Endodermal cell (in vitro differentiated cells): Measurements from ENCODE around the gene PLD5. TPM values are rescaled to one million over a fixed set of nuclear protein-coding genes. Genes with fewer than 3 reads are reported as not detected.
"Not testable (repeated sequence)": the region's sequence is repeated elsewhere in the genome, so short reads cannot be mapped to it uniquely, and the experiment has no call there.

Experiments
- DNase-seq: peaks from one replicate; pipeline ENCODE4 v3.0.0-alpha.2; 2017
- H3K27ac ChIP-seq: 2 replicates; pipeline ENCODE4 v1.5.1; 2013; ENCODE audit warnings: mild to moderate bottlenecking, low read depth, low read length, moderate library complexity
- H3K27me3 ChIP-seq: 2 replicates; pipeline ENCODE4 v1.6.1; 2013; ENCODE audit warnings: mild to moderate bottlenecking, low read length, moderate library complexity; ENCODE audit not compliant: insufficient read depth, control insufficient read depth, poor library complexity, severe bottlenecking
- H3K36me3 ChIP-seq: 2 replicates; pipeline ENCODE4 v1.7.0; 2013; ENCODE audit warnings: mild to moderate bottlenecking, low read length, moderate library complexity; ENCODE audit not compliant: control insufficient read depth, insufficient read depth
- H3K4me1 ChIP-seq: one replicate; pipeline ENCODE4 v1.7.0; 2013; ENCODE audit warnings: low read length; ENCODE audit not compliant: control insufficient read depth, insufficient read depth
- H3K4me3 ChIP-seq: 2 replicates; pipeline ENCODE4 v1.5.1; 2013; ENCODE audit warnings: mild to moderate bottlenecking, low read length, moderate library complexity
- H3K9ac ChIP-seq: 2 replicates; pipeline ENCODE4 v1.6.1; 2013; ENCODE audit warnings: mild to moderate bottlenecking, low read length, moderate library complexity; ENCODE audit not compliant: poor library complexity, severe bottlenecking; ENCODE audit errors: extremely low read depth
- H3K9me3 ChIP-seq: 2 replicates; pipeline ENCODE4 v1.6.1; 2013; ENCODE audit warnings: mild to moderate bottlenecking, low read length, moderate library complexity; ENCODE audit not compliant: control insufficient read depth
- H3K27ac Mint-ChIP-seq: 2 replicates; pipeline ENCODE4 v1.8.0; 2020; ENCODE audit warnings: mixed read lengths
- H3K27me3 Mint-ChIP-seq: 2 replicates; pipeline ENCODE4 v1.8.0; 2021; ENCODE audit warnings: mild to moderate bottlenecking, mixed read lengths; ENCODE audit not compliant: insufficient read depth
- H3K36me3 Mint-ChIP-seq: 2 replicates; pipeline ENCODE4 v1.8.0; 2020; ENCODE audit warnings: low read depth, mixed read lengths
- H3K4me1 Mint-ChIP-seq: 2 replicates; pipeline ENCODE4 v1.8.0; 2020; ENCODE audit warnings: mixed read lengths
- H3K4me3 Mint-ChIP-seq: 2 replicates; pipeline ENCODE4 v1.8.0; 2020; ENCODE audit warnings: mild to moderate bottlenecking, moderate library complexity, mixed read lengths
- H3K9me3 Mint-ChIP-seq: 2 replicates; pipeline ENCODE4 v1.8.0; 2020; ENCODE audit warnings: mild to moderate bottlenecking, mixed read lengths
- WGBS, 2 experiments: methylation state at CpG; one replicate each; pipeline versions ENCODE4 v1.1.5 to v1.1.7; 2013; ENCODE audit warnings: missing lambda C conversion rate in 2 of 2, mixed read lengths in 1 of 2; ENCODE audit not compliant: insufficient coverage in 1 of 2, insufficient read length in 1 of 2; 5-methylcytosine and 5-hydroxymethylcytosine counted together
- total RNA-seq, 2 donors: library from RNA; stranded (reverse); fragmentation: NEBNext Ultra II Directional in 1 of 2; extraction: Animal tissue kit (Norgen Biotek cat#: 25700) in 1 of 2; gene quantifications; 2 replicates in 1 of 2; 3 replicates in 1 of 2; pipeline ENCODE4 v1.2.1, GENCODE V29; 2021
- TF ChIP-seq, protein P1 (sequence below): fragments of 200-600 bp; sonication (generic); conservative IDR thresholded peaks from 2 replicates; pipeline ENCODE4 v1.5.0; 2021; ENCODE audit warnings: antibody characterized with exemption, mild to moderate bottlenecking

Gene PLD5
- total RNA-seq, 2 donors from 2014 or later, result 0.66 to 2.7 TPM

DNA sequence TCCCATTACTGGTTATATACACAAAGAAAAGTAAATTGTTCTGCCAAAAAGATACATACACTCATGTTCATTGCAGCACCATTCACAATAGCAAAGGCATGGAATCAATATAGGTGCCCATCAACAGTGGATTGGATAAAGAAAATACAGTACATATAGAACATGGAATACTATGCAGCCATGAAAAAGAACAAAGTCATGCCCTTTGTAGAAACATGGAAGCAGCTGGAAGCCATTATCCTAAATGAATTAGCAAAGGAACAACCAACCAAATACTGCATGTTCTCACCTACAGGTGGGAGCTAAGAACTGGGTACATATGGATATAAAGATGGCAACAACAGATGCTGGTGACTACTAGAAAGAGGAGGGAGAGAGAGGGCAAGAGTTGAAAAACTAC lies 132.6 kb downstream of the PLD5 start:
- Histone ChIP-seq H3K9ac (no peak overlapping the region), H3K27ac (no peak overlapping the region), H3K4me1 (no peaks in the 10 kb centered on the region), H3K27me3 (no peaks in the 10 kb centered on the region), H3K4me3 (no peak overlapping the region), H3K9me3 (peaks cover 6% of the 10 kb centered on the region), H3K36me3 (no peaks in the 10 kb centered on the region)
- Mint-ChIP-seq H3K4me1 (no peaks in the 10 kb centered on the region), H3K9me3 (peaks cover 9% of the 10 kb centered on the region), H3K27me3 (no peaks in the 10 kb centered on the region), H3K36me3 (no peaks in the 10 kb centered on the region), H3K27ac (no peak overlapping the region), H3K4me3 (no peak overlapping the region)
- DNase-seq, result no peak
- TF ChIP-seq, protein P1, sequence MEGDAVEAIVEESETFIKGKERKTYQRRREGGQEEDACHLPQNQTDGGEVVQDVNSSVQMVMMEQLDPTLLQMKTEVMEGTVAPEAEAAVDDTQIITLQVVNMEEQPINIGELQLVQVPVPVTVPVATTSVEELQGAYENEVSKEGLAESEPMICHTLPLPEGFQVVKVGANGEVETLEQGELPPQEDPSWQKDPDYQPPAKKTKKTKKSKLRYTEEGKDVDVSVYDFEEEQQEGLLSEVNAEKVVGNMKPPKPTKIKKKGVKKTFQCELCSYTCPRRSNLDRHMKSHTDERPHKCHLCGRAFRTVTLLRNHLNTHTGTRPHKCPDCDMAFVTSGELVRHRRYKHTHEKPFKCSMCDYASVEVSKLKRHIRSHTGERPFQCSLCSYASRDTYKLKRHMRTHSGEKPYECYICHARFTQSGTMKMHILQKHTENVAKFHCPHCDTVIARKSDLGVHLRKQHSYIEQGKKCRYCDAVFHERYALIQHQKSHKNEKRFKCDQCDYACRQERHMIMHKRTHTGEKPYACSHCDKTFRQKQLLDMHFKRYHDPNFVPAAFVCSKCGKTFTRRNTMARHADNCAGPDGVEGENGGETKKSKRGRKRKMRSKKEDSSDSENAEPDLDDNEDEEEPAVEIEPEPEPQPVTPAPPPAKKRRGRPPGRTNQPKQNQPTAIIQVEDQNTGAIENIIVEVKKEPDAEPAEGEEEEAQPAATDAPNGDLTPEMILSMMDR, result no peak

DNA sequence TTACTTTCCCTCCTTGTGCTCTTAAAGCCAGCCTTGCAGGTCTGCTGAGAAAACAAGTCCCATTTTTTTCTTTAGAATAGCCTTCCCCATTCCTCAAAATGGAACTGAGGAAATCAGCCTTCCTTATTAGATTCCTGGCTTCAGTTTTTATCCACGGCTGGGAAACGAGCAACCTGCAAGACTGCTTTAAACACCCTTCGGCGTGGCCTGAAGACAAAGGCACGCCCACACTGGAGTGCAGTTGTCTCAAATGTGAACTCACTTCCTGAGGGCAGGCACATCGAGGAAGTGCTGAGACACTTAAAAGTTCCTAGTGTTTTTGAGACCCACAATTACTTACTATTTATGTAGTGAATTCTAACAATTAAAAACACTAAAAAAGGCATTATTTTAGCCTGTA lies 148.4 kb downstream of the PLD5 start:
- not testable (repeated sequence) for H3K27me3 ChIP-seq, H3K4me1 ChIP-seq, H3K36me3 ChIP-seq, H3K27ac ChIP-seq, DNase-seq, H3K9ac ChIP-seq, H3K9me3 Mint-ChIP-seq, H3K36me3 Mint-ChIP-seq, H3K9me3 ChIP-seq, H3K4me3 Mint-ChIP-seq, H3K4me1 Mint-ChIP-seq, H3K4me3 ChIP-seq, H3K27ac Mint-ChIP-seq, H3K27me3 Mint-ChIP-seq
- WGBS, 2 experiments, result 89 to 90% methylated on average over 5 to 6 of the region's 6 CpGs

DNA sequence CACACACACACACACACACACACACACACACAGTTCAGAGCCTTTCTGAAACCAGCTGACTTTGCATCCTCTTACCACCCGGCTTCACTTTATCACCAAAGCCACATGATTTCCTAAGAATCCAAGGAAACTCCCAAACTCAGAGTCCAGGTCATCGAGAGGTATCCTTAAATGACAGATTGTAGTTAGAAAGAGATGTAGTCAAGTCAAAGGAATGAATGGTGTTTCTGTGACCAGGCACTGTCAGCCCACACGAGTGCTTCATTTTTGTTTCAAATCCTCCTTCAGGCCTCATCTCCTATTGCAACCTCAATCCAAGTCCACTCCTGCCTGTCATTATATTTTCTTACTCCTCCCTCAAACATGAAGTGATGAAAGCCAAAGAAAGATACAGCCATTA lies 174.1 kb downstream of the PLD5 start:
- H3K27ac Mint-ChIP-seq, H3K27me3 Mint-ChIP-seq, DNase-seq, H3K4me3 ChIP-seq, H3K9me3 ChIP-seq, H3K27me3 ChIP-seq, H3K27ac ChIP-seq, H3K9ac ChIP-seq, H3K4me1 ChIP-seq, H3K9me3 Mint-ChIP-seq, H3K4me1 Mint-ChIP-seq, H3K36me3 ChIP-seq, H3K4me3 Mint-ChIP-seq, H3K36me3 Mint-ChIP-seq: not testable (repeated sequence)
- 92% methylated on average over 3 of the region's 3 CpGs; no CpG with 5 or more reads in 1 of the 2 experiments for WGBS, 2 experiments

DNA sequence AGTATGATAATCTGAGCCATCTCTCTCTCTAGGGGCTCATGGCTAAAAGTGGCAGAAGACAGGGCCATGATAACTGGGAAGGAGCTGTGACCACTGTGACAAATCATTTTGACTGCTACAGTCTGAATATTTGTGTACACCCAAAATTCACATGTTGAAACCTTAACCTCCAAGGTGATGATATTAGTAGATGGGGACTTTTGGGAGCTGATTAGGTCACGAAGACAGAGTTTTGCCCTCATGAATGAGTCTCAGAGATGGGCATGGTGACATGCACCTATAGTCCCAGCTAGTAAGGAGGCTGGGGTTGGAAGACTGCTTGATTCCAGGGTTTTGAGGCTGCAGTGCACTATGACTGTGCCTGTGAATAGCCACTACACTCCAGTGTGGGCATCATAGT lies 174.9 kb downstream of the PLD5 start:
- H3K27me3 Mint-ChIP-seq, result no peaks in the 10 kb centered on the region
- Histone ChIP-seq H3K4me1 (no peaks in the 10 kb centered on the region), H3K9me3 (no peaks in the 10 kb centered on the region), H3K4me3 (no peak overlapping the region), H3K36me3 (no peaks in the 10 kb centered on the region), H3K27ac (no peak overlapping the region), H3K9ac (no peak overlapping the region), H3K27me3 (no peaks in the 10 kb centered on the region)
- DNase-seq, result no peak
- H3K4me3 Mint-ChIP-seq, result no peak overlapping the region
- TF ChIP-seq, protein P1, result no peak
- no peak overlapping the region for H3K27ac Mint-ChIP-seq
- H3K4me1 Mint-ChIP-seq, result no peaks in the 10 kb centered on the region
- peaks cover 3% of the 10 kb centered on the region for H3K9me3 Mint-ChIP-seq
- H3K36me3 Mint-ChIP-seq, result peaks cover 3% of the 10 kb centered on the region
- 82 to 100% methylated on average over 1 of the region's 1 CpG for WGBS, 2 experiments

DNA sequence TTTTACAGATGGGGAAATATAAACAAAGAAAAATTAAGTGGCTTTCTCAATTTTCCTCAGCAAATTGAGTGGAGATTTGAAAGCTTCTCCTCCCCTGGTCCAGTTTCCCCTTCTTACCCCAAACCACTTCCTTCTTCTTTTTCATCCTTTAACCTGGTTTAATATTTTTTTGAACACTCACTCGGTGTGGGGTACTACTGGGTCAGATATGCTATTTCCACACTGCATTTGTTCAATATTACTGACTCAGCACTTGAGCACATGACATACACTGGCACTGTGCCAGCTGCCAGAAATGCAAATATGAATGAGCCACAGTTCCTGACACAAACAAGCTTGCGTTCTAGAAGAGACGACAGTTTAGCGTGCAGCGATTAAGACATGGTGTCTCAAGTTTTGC lies 193.6 kb downstream of the PLD5 start:
- H3K4me3 ChIP-seq, H3K36me3 Mint-ChIP-seq, H3K4me1 Mint-ChIP-seq, H3K27ac Mint-ChIP-seq, H3K36me3 ChIP-seq, H3K27me3 Mint-ChIP-seq, H3K9ac ChIP-seq, H3K9me3 ChIP-seq, DNase-seq, H3K27me3 ChIP-seq, H3K9me3 Mint-ChIP-seq, H3K4me1 ChIP-seq, H3K4me3 Mint-ChIP-seq, H3K27ac ChIP-seq: not testable (repeated sequence)
- 83 to 94% methylated on average over 5 of the region's 5 CpGs for WGBS, 2 experiments

DNA sequence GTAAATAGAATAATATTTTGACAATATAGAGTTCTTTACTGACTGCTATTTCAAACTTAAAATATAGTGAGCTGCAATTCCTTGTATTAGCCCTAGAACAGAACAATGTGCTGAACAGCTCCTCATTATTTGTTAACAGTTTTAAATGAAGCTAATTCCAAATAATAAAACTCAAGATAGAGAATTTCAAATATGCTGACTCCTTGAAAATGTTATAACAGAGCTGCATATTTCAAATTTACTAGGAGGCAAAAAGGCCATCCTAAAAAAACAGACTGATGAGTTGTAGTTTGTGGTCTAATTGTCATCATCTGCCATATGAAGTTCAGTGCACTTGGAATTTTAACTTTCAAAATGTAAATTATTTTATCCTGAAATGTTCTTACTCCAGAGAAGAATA lies 197.1 kb downstream of the PLD5 start:
- not testable (repeated sequence) for H3K27me3 ChIP-seq, H3K36me3 Mint-ChIP-seq, H3K4me1 ChIP-seq, H3K4me3 ChIP-seq, H3K4me1 Mint-ChIP-seq, H3K4me3 Mint-ChIP-seq, H3K27me3 Mint-ChIP-seq, H3K9me3 ChIP-seq, H3K36me3 ChIP-seq, H3K27ac Mint-ChIP-seq, H3K9ac ChIP-seq, DNase-seq, H3K27ac ChIP-seq
- peaks cover 12% of the 10 kb centered on the region for H3K9me3 Mint-ChIP-seq
